ENCODE results near the gene QRFP.

DNA sequence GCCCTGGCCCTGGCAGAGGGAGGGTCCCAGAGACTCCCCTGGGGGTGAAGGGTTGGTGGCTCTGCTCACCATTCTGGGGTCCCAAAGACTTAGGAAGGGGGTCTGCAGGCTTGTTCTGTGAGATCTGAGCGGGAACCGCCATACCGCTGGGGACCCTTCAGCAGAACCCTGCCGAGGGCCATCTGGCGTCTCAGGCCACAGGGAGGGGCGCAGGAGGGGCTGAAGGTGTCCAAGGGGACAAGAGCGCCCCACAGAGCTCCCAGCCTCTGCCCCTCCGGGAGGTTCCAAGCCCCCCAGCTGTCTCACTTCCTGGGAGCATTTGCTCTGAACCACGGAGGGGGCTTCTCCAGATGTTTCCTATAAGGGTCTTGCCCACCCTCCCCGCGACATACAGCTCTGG, 37.6 kb upstream of the QRFP start:
- TF ChIP-seq, protein P1, sequence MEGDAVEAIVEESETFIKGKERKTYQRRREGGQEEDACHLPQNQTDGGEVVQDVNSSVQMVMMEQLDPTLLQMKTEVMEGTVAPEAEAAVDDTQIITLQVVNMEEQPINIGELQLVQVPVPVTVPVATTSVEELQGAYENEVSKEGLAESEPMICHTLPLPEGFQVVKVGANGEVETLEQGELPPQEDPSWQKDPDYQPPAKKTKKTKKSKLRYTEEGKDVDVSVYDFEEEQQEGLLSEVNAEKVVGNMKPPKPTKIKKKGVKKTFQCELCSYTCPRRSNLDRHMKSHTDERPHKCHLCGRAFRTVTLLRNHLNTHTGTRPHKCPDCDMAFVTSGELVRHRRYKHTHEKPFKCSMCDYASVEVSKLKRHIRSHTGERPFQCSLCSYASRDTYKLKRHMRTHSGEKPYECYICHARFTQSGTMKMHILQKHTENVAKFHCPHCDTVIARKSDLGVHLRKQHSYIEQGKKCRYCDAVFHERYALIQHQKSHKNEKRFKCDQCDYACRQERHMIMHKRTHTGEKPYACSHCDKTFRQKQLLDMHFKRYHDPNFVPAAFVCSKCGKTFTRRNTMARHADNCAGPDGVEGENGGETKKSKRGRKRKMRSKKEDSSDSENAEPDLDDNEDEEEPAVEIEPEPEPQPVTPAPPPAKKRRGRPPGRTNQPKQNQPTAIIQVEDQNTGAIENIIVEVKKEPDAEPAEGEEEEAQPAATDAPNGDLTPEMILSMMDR (IDR thresholded peaks at IDR 0.05), result no peak
- no peak for TF ChIP-seq POLR2A (IDR thresholded peaks at IDR 0.05)

All from thyroid gland (tissue), 4 donors.